ENCODE results near the gene GOLIM4. TPM values are rescaled to one million over a fixed set of nuclear protein-coding genes. Genes with fewer than 3 reads are reported as not detected.

Gene GOLIM4
- total RNA-seq, 1 experiment from 2014 or later, result 17.4 TPM

GRCh38 chr3:168070919-168071318, 24.8 kb downstream of the GOLIM4 start:
- no TSS peak for BruUV-seq (replicated peaks)

GRCh38 chr3:168068346-168068745, 27.4 kb downstream of the GOLIM4 start:
- no TSS peak for BruUV-seq (replicated peaks)
- no peaks in the 10 kb centered on the region for H3K9me3 Mint-ChIP-seq (ENCODE audit: unreplicated experiment)
- H3K27me3 ChIP-seq (replicated peaks; ENCODE audit: control insufficient read depth, insufficient read depth, low read length), result no peaks in the 10 kb centered on the region
- H3K27ac Mint-ChIP-seq (ENCODE audit: unreplicated experiment), result no peak overlapping the region
- TF ChIP-seq CTCF (IDR thresholded peaks at IDR 0.05; ENCODE audit: insufficient read depth in 1 of 2, low read depth in 1 of 2, low read length in 1 of 2, severe bottlenecking in 1 of 2, unreplicated experiment in 1 of 2), result no peak
- H3K36me3 Mint-ChIP-seq (ENCODE audit: insufficient read depth, unreplicated experiment), result no peaks in the 10 kb centered on the region
- CTCF ChIA-PET, result no interaction called here
- DNase-seq, result no peak
- no peaks in the 10 kb centered on the region for H3K36me3 ChIP-seq (ENCODE audit: control insufficient read depth, insufficient read depth, low read length)
- no peaks in the 10 kb centered on the region for H3K9me3 ChIP-seq
- no peak overlapping the region for H3K4me3 ChIP-seq (ENCODE audit: low read depth, low read length)
- POLR2A ChIA-PET, result no interaction called here
- H3K4me1 ChIP-seq, result no peaks in the 10 kb centered on the region
- intact Hi-C loops (cut with micrococcal nuclease; ENCODE audit: unreplicated experiment), result no loop called here
- no peaks in the 10 kb centered on the region for H3K4me1 Mint-ChIP-seq (ENCODE audit: low read depth, unreplicated experiment)
- no peak overlapping the region for H3K4me3 Mint-ChIP-seq (ENCODE audit: unreplicated experiment)
- H3K27me3 Mint-ChIP-seq (ENCODE audit: insufficient read depth, unreplicated experiment), result no peaks in the 10 kb centered on the region

More at GRCh38 chr3:168070919-168071318, 24.8 kb downstream of the GOLIM4 start:
- DNase-seq, result no peak
- CTCF ChIA-PET, result no interaction called here
- no peak for TF ChIP-seq CTCF (IDR thresholded peaks at IDR 0.05; ENCODE audit: insufficient read depth in 1 of 2, low read depth in 1 of 2, low read length in 1 of 2, severe bottlenecking in 1 of 2, unreplicated experiment in 1 of 2)
- H3K4me3 ChIP-seq (ENCODE audit: low read depth, low read length), result no peak overlapping the region
- Mint-ChIP-seq H3K27ac (ENCODE audit: unreplicated experiment) (no peak overlapping the region), H3K9me3 (ENCODE audit: unreplicated experiment) (no peaks in the 10 kb centered on the region), H3K27me3 (ENCODE audit: insufficient read depth, unreplicated experiment) (no peaks in the 10 kb centered on the region), H3K4me3 (ENCODE audit: unreplicated experiment) (no peak overlapping the region), H3K4me1 (ENCODE audit: low read depth, unreplicated experiment) (no peaks in the 10 kb centered on the region), H3K36me3 (ENCODE audit: insufficient read depth, unreplicated experiment) (no peaks in the 10 kb centered on the region)
- H3K9me3 ChIP-seq, result no peaks in the 10 kb centered on the region
- POLR2A ChIA-PET, result no interaction called here
- H3K27me3 ChIP-seq (replicated peaks; ENCODE audit: control insufficient read depth, insufficient read depth, low read length), result no peaks in the 10 kb centered on the region
- H3K4me1 ChIP-seq, result no peaks in the 10 kb centered on the region
- H3K36me3 ChIP-seq (ENCODE audit: control insufficient read depth, insufficient read depth, low read length), result no peaks in the 10 kb centered on the region
- intact Hi-C loops (cut with micrococcal nuclease; ENCODE audit: unreplicated experiment), result no loop called here

- intact Hi-C loops (cut with micrococcal nuclease; ENCODE audit: unreplicated experiment), result no loop called here
- ChIA-PET CTCF (no interaction called here), POLR2A (no interaction called here)
- H3K27me3 ChIP-seq (replicated peaks; ENCODE audit: control insufficient read depth, insufficient read depth, low read length), result no peaks in the 10 kb centered on the region
- Mint-ChIP-seq H3K4me1 (ENCODE audit: low read depth, unreplicated experiment) (no peaks in the 10 kb centered on the region), H3K27me3 (ENCODE audit: insufficient read depth, unreplicated experiment) (no peaks in the 10 kb centered on the region), H3K27ac (ENCODE audit: unreplicated experiment) (no peak overlapping the region), H3K4me3 (ENCODE audit: unreplicated experiment) (no peak overlapping the region), H3K9me3 (ENCODE audit: unreplicated experiment) (no peaks in the 10 kb centered on the region), H3K36me3 (ENCODE audit: insufficient read depth, unreplicated experiment) (no peaks in the 10 kb centered on the region)
- no peaks in the 10 kb centered on the region for H3K36me3 ChIP-seq (ENCODE audit: control insufficient read depth, insufficient read depth, low read length)
- TF ChIP-seq CTCF (IDR thresholded peaks at IDR 0.05; ENCODE audit: insufficient read depth in 1 of 2, low read depth in 1 of 2, low read length in 1 of 2, severe bottlenecking in 1 of 2, unreplicated experiment in 1 of 2), result no peak
- no TSS peak for BruUV-seq (replicated peaks)
- no peak overlapping the region for H3K4me3 ChIP-seq (ENCODE audit: low read depth, low read length)
- H3K9me3 ChIP-seq, result no peaks in the 10 kb centered on the region
- DNase-seq, result no peak
- 0 out of 2 replicates have a peak, but pooled peaks cover 4% of the 10 kb centered on the region for H3K4me1 ChIP-seq
These were observed 28.8 kb downstream of the GOLIM4 start for GRCh38 chr3:168066882-168067281.
